Panc1 (cell line): ENCODE measurements around the gene GRK6.

Source experiments
- CTCF ChIP-seq: fragments of 450-650 bp; IDR thresholded peaks from 2 replicates; pipeline ENCODE4 v1.5.1; 2017; ENCODE audit warnings: mild to moderate bottlenecking
- POLR2AphosphoS5 ChIP-seq: IDR thresholded peaks from 2 replicates; pipeline ENCODE4 v1.6.1; 2012; ENCODE audit warnings: mild to moderate bottlenecking, low read depth, low read length, moderate library complexity
- REST ChIP-seq, 2 experiments: IDR thresholded peaks; 2 replicates each; pipeline ENCODE4 v1.6.1; 2011 to 2012; ENCODE audit warnings: low read depth in 2 of 2, control low read depth in 1 of 2, low read length in 1 of 2, mild to moderate bottlenecking in 1 of 2, moderate library complexity in 1 of 2; ENCODE audit not compliant: insufficient read depth in 1 of 2

DNA sequence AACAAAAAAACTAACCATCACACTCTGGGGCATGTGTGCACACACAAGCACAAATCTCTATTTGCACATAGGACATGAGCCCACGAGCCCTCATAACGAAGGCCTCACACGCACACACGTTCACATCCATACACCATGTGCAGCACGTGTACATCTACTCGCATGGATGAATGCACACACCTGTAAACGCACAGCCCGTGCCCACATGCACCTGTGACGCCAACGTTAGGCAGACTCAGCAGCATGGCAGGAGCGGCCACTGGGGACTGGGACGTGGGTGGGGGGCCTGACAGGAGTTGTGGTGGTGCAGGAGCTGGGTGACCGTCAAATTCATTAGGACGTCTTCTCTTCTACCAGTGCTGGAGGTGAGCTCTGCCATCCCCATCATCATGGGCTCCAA is 39.1 kb upstream of the GRK6 start:
- TF ChIP-seq REST (IDR thresholded peaks at IDR 0.05; ENCODE audit: insufficient read depth in 1 of 2, low read depth in 2 of 2, low read length in 1 of 2) = no peak
- TF ChIP-seq CTCF = no peak
- no peak for TF ChIP-seq POLR2AphosphoS5
